LNCaP clone FGC (cell line): ENCODE measurements around the gene TNRC6A.
"Not testable (repeated sequence)": the region's sequence is repeated elsewhere in the genome, so short reads cannot be mapped to it uniquely, and the experiment has no call there.

Source experiments
- DNase-seq: peaks from one replicate; pipeline ENCODE4 v3.0.0-alpha.2; 2011; ENCODE audit warnings: low read depth
- H3K4me3 ChIP-seq: 2 replicates; pipeline ENCODE4 v1.5.1; 2011; ENCODE audit warnings: mild to moderate bottlenecking, low read depth, low read length, control low read depth
- TF ChIP-seq, protein P1 (sequence below): IDR thresholded peaks from 2 replicates; pipeline ENCODE4 v1.5.1; 2012; ENCODE audit warnings: mild to moderate bottlenecking; ENCODE audit not compliant: control insufficient read depth, insufficient read depth; ENCODE audit errors: extremely low read depth

Gene TNRC6A

DNA sequence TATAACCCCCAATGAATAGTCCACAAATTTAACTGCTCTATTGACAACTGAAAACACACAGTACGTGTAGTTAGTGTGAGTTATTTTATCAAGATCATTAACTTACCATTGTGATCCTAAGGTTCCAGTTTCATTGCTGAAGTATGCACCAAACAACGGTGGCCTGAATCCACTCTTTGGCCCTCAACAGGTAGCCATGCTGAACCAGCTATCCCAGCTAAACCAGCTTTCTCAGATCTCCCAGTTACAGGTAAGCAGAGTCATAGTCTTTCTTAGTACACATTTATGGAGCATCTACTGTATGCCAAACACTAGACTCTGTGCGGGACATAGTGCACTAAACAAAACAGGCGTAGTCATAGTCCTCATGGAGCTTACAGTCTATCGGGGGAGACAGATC, 76.0 kb downstream of the TNRC6A start:
- TF ChIP-seq, protein P1, sequence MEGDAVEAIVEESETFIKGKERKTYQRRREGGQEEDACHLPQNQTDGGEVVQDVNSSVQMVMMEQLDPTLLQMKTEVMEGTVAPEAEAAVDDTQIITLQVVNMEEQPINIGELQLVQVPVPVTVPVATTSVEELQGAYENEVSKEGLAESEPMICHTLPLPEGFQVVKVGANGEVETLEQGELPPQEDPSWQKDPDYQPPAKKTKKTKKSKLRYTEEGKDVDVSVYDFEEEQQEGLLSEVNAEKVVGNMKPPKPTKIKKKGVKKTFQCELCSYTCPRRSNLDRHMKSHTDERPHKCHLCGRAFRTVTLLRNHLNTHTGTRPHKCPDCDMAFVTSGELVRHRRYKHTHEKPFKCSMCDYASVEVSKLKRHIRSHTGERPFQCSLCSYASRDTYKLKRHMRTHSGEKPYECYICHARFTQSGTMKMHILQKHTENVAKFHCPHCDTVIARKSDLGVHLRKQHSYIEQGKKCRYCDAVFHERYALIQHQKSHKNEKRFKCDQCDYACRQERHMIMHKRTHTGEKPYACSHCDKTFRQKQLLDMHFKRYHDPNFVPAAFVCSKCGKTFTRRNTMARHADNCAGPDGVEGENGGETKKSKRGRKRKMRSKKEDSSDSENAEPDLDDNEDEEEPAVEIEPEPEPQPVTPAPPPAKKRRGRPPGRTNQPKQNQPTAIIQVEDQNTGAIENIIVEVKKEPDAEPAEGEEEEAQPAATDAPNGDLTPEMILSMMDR, result no peak
- DNase-seq, result no peak
- H3K4me3 ChIP-seq, result no peak overlapping the region

DNA sequence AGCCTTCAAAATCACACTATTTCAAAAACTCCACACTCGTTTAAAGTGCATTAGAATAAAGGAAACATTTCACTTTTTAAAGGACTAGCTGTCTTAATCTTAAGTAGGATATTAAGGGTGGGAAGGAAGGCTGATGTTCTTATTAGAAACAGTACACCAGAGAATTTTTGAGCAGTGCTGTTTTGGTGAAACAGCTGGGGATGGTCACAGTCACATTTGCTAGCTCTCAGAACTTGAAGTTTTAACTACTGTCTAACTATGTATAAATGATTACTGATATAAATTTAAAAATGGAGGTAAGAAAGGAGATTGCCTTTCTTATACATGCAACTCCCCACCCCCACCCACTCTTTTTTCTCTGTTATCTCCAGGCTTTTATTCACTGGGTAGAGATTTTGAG, 77.8 kb downstream of the TNRC6A start:
- no peak overlapping the region for H3K4me3 ChIP-seq
- TF ChIP-seq, protein P1, result no peak
- no peak for DNase-seq

DNA sequence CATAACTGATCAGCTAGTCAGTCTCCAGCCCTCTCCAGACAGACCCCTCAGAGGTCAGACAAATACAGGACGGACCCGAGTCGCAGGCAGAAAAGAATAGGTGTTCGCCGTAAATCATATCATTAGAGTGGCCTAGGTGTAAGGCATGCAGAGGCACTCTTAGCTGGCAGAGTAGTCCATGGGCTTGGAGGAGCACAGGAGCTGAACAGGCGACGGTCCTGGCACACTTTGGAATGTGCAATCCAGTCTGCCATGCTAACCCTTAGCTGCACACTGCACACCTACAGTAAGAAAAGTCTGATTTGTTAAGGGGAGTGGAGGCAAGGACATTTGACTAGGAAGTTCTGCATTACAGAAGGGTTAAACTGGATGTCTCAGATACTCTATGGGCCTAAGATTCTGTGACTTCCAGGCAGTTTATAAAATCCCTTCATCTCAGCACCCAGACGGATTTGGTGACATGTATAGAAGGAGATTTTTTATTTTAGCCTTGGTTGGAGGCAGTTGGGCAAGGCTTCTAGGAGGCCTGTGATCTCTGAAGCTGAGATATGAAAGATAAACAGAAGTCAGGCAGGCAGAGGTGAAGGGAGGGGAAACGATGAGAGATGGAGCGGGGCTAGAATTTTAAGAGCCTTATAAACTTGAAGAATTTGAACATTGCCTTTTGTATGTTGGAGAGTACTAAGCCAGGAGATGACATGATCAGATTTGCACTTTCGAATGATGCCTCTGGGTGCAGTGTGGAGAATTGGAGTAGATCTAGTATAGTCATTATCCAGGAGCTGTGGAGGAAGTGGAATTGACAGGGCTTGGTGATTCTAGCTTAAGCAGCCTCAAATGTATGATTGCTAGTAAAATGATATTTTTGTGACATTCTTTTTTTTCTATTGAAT, 81.7 kb downstream of the TNRC6A start:
- H3K4me3 ChIP-seq, result no peak overlapping the region
- no peak for DNase-seq
- TF ChIP-seq, protein P1, result no peak

DNA sequence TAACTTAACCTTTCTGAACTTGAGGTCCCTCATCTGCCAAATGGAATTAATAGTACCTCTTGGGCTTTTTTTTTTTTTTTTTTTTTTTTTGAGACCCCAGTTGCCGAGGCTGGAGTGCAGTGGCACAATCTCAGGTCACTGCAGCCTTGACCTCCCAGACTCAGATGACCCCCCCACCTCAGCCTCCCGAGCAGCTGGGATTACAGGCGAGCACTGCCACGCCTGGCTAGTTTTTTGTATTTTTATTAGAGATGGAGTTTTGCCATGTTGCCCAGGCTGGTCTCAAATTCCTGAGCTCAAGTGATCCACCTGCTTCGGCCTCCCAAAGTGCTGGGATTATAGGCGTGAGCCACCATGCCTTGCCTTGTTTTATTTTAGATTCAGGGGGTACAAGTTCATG, 83.4 kb downstream of the TNRC6A start:
- not testable (repeated sequence) for DNase-seq, H3K4me3 ChIP-seq

DNA sequence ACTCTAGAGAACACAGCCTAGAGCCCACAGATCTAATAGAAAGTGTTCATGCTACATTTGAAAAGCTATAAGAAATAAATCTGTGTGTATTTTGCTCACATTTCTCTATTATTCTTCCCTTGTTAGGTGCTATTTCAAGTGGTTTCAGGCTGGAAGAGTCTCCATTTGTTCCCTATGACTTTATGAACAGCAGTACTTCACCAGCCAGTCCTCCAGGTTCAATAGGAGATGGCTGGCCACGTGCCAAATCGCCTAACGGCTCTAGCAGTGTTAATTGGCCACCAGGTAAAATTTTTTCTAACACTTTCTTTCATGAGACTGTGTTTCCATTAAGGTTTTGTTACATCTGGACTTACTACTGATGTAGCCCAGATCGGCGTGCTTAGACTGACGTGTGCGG, 85.6 kb downstream of the TNRC6A start:
- no peak overlapping the region for H3K4me3 ChIP-seq
- TF ChIP-seq, protein P1, result no peak
- DNase-seq, result no peak

DNA sequence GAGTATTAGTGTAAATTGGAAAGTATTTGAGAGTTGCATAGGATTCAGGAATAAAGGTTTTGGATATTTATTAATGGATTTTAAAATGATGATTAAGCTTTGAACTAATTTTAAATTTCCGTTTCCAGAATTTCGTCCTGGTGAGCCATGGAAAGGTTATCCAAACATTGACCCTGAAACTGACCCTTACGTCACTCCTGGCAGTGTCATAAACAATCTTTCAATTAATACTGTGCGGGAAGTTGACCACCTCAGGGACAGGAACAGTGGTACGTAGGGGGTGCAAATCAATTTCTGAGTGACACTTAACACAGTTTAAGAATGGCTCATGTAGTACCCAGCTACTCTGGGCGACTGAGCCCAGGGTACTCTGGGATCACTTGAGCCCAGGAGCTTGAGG, 87.2 kb downstream of the TNRC6A start:
- TF ChIP-seq, protein P1, result no peak
- DNase-seq, result no peak
- H3K4me3 ChIP-seq, result no peak overlapping the region

DNA sequence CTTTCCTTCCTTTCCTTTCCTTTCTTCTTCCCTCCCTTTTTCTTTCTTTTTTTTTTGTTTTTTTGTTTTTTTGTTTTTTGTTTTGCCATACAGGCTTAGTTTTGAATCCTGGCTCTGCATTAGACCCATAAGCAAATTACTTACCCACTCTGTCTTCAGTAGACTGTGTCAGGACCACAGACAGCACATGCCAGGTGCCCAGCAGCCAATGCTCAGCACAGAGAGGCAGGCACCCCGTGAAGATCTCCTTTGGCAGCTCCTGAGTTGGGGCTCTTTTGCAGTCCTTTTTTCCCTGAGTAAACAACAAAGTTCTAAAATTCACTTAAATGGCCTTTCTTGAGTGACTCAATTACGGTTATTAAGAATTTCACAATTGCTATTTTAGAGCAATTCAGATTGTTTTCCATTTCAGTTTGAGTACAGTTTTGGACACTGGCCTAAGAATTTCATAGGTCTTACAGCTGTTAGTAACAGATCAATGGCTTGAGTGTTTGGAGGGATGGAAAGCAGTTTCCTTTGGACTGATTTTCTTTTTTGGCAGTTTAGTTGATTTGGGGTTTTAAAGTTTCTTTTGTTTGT, 90.1 kb downstream of the TNRC6A start:
- H3K4me3 ChIP-seq, result no peak overlapping the region
- TF ChIP-seq, protein P1, result no peak
- no peak for DNase-seq
